ENCODE data around the gene TRIM45. TPM values are rescaled to one million over a fixed set of nuclear protein-coding genes. Genes with fewer than 3 reads are reported as not detected.

TRIM45 gene
- total and polyA plus RNA-seq, 2 of the 13 experiments (the other 11 are each of a cell fraction or from before 2014, with no cell fraction given) = 1.9 to 2.3 TPM

DNA sequence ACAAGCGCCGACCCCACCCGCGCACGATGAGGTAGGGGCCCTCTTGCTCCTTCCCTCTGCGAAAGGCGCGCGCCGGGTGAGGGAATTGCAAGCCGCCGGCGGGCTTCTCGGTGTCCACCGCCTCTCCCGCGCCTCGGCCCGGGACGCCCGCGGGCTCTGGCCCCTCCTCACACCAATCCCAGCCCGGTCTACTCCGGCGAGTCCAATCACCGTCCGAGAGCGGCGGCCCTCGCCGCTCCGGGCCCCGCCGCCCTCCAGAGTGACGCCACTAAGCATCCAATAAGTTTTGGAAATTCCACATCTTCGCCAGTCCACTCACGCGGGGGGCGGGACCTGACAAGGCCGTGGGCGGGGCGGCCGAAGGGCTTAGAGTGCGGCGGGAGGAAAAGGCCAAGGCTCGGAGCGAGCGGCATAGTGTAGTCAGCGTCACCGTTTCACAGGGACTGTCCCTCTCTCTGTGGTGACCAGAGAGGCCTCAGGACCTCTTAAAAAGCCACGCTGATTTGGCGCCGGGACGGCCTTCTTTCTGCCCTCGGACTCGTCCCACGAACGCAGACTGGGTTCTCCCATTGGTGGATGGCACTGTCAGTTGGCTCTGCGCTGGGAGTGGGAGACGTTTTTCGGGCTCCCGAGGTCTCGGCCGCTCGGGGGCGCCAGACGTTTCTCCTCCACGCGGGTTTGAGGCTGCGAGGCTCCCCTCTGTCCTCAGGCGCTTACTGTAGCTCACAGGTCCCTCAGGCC lies at the start of gene TRIM45 (continued):
- TF ChIP-seq HES4 (CRISPR knock-in tag; IDR thresholded peaks at IDR 0.05; ENCODE audit: borderline replicate concordance) = no peak
- TF ChIP-seq, protein P1, sequence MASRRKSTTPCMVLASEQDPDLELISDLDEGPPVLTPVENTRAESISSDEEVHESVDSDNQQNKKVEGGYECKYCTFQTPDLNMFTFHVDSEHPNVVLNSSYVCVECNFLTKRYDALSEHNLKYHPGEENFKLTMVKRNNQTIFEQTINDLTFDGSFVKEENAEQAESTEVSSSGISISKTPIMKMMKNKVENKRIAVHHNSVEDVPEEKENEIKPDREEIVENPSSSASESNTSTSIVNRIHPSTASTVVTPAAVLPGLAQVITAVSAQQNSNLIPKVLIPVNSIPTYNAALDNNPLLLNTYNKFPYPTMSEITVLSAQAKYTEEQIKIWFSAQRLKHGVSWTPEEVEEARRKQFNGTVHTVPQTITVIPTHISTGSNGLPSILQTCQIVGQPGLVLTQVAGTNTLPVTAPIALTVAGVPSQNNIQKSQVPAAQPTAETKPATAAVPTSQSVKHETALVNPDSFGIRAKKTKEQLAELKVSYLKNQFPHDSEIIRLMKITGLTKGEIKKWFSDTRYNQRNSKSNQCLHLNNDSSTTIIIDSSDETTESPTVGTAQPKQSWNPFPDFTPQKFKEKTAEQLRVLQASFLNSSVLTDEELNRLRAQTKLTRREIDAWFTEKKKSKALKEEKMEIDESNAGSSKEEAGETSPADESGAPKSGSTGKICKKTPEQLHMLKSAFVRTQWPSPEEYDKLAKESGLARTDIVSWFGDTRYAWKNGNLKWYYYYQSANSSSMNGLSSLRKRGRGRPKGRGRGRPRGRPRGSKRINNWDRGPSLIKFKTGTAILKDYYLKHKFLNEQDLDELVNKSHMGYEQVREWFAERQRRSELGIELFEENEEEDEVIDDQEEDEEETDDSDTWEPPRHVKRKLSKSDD (CRISPR knock-in tag; IDR thresholded peaks at IDR 0.05; ENCODE audit: low read depth) = 0 out of 2 replicates have a peak, but pooled peaks have one; percentile 11

DNA sequence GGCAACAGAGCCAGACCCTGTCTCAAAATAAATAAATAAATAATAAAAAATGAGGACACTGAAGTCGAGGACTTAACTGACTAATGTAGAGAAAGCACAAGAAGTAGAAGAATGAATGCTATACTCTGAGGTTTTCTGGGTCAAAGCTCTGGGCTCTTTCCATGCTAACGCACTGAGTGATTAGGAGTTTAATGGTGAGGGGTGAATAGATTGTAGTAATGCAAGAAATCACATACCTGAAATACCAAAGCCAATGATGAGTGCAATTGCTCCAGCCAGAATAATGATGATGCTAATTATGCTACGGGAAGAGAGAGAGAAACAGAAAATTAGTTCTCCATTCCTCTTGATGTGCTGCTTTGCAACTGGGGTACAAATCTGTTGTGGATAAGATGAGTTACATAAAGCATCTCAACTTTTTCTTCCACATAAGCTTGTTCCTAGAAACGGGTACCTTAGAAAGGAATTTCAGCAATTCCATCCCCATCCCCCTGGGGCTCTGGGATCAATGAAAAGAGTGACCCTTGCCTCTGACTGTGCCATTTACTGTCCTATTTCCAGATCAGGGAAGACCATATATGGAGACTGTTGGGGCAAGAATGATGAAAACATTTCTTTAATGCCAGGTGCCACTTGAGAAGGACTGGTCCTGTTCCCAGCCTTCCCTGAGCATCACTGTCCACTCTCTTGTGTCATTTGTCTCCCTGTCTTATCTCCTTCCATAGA lies 48.5 kb upstream of the TRIM45 start:
- in situ Hi-C loops (cut with HindIII; ENCODE audit: extremely low pct_ligation_motif_present, low pct_unique_long_range_greater_than_20kb) = no loop called here
- H2AFZ ChIP-seq (ENCODE audit: low read length) = no peak overlapping the region
- FAIRE-seq (no peak), ATAC-seq (no peak), DNase-seq (ENCODE audit: low spot score) (no peak)
- no peak overlapping the region for H3K27ac ChIP-seq (ENCODE audit: extremely low read length, insufficient read depth, low read length)
- ChIA-PET CTCF (ENCODE audit: low intra/inter-chr PET ratio, low total read pairs) (no interaction called here), POLR2A (no interaction called here)
- intact Hi-C loops (cut with micrococcal nuclease; ENCODE audit: unreplicated experiment) = loop anchor here (5.0 kb wide), 1 partner anchor 48 kb away; the partner anchor contains the start of gene TRIM45
- H3K79me2 ChIP-seq (ENCODE audit: insufficient read depth, low read length) = no peaks in the 10 kb centered on the region
- H3K4me1 ChIP-seq (ENCODE audit: insufficient read depth, low read length) = peaks cover 9% of the 10 kb centered on the region
- no peaks in the 10 kb centered on the region for H4K20me1 ChIP-seq (ENCODE audit: insufficient read depth, low read length)
- H3K27me3 ChIP-seq (ENCODE audit: control insufficient read depth in 1 of 2, insufficient read depth in 2 of 2, low read length in 2 of 2) = no peaks in the 10 kb centered on the region; a peak in 1 of 5 replicates
- no peak overlapping the region for H3K4me2 ChIP-seq (ENCODE audit: low read depth, low read length)
- BruUV-seq (replicated peaks) = no TSS peak
- no peaks in the 10 kb centered on the region for H3K36me3 ChIP-seq (replicated peaks in 1 of 2; ENCODE audit: control insufficient read depth in 1 of 2, insufficient read depth in 2 of 2, low read length in 2 of 2)
- H3K9me3 ChIP-seq (ENCODE audit: low read length) = no peaks in the 10 kb centered on the region
- WGBS (ENCODE audit: low lambda C conversion rate) = 53% methylated on average over 4 of the region's 4 CpGs
- no peak overlapping the region for H3K4me3 ChIP-seq (replicated peaks in 1 of 3; ENCODE audit: insufficient read depth in 1 of 3, low read depth in 2 of 3, low read length in 3 of 3)
- no peak overlapping the region for H3K9ac ChIP-seq (ENCODE audit: insufficient read depth, low read depth, low read length)
- no peak for TF ChIP-seq SCMH1 (CRISPR knock-in tag; IDR thresholded peaks at IDR 0.05; ENCODE audit: borderline replicate concordance)
- TF ChIP-seq, protein P2, sequence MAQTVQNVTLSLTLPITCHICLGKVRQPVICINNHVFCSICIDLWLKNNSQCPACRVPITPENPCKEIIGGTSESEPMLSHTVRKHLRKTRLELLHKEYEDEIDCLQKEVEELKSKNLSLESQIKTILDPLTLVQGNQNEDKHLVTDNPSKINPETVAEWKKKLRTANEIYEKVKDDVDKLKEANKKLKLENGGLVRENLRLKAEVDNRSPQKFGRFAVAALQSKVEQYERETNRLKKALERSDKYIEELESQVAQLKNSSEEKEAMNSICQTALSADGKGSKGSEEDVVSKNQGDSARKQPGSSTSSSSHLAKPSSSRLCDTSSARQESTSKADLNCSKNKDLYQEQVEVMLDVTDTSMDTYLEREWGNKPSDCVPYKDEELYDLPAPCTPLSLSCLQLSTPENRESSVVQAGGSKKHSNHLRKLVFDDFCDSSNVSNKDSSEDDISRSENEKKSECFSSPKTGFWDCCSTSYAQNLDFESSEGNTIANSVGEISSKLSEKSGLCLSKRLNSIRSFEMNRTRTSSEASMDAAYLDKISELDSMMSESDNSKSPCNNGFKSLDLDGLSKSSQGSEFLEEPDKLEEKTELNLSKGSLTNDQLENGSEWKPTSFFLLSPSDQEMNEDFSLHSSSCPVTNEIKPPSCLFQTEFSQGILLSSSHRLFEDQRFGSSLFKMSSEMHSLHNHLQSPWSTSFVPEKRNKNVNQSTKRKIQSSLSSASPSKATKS (CRISPR knock-in tag; IDR thresholded peaks at IDR 0.05) = no peak
- TF ChIP-seq, protein P3, sequence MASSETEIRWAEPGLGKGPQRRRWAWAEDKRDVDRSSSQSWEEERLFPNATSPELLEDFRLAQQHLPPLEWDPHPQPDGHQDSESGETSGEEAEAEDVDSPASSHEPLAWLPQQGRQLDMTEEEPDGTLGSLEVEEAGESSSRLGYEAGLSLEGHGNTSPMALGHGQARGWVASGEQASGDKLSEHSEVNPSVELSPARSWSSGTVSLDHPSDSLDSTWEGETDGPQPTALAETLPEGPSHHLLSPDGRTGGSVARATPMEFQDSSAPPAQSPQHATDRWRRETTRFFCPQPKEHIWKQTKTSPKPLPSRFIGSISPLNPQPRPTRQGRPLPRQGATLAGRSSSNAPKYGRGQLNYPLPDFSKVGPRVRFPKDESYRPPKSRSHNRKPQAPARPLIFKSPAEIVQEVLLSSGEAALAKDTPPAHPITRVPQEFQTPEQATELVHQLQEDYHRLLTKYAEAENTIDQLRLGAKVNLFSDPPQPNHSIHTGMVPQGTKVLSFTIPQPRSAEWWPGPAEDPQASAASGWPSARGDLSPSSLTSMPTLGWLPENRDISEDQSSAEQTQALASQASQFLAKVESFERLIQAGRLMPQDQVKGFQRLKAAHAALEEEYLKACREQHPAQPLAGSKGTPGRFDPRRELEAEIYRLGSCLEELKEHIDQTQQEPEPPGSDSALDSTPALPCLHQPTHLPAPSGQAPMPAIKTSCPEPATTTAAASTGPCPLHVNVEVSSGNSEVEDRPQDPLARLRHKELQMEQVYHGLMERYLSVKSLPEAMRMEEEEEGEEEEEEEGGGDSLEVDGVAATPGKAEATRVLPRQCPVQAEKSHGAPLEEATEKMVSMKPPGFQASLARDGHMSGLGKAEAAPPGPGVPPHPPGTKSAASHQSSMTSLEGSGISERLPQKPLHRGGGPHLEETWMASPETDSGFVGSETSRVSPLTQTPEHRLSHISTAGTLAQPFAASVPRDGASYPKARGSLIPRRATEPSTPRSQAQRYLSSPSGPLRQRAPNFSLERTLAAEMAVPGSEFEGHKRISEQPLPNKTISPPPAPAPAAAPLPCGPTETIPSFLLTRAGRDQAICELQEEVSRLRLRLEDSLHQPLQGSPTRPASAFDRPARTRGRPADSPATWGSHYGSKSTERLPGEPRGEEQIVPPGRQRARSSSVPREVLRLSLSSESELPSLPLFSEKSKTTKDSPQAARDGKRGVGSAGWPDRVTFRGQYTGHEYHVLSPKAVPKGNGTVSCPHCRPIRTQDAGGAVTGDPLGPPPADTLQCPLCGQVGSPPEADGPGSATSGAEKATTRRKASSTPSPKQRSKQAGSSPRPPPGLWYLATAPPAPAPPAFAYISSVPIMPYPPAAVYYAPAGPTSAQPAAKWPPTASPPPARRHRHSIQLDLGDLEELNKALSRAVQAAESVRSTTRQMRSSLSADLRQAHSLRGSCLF (CRISPR knock-in tag; IDR thresholded peaks at IDR 0.05; ENCODE audit: borderline replicate concordance) = no peak
- no peak for TF ChIP-seq HOXA9 (CRISPR knock-in tag; IDR thresholded peaks at IDR 0.05; ENCODE audit: borderline replicate concordance)
- no peak for TF ChIP-seq KAT7 (CRISPR knock-in tag; IDR thresholded peaks at IDR 0.05; ENCODE audit: borderline replicate concordance)
- TF ChIP-seq RBM22 (optimal IDR thresholded peaks at IDR 0.05; ENCODE audit: low read length) = no peak
- no peak for TF ChIP-seq ZSCAN29 (CRISPR knock-in tag; conservative IDR thresholded peaks at IDR 0.05)

All from HepG2 (cell line).